ENCODE measurements around the gene AASS. TPM values are rescaled to one million over a fixed set of nuclear protein-coding genes. Genes with fewer than 3 reads are reported as not detected.

Gene AASS
- total and polyA plus RNA-seq, 4 experiments from 2014 or later = 0.79 to 3.0 (median 2.6) TPM; not detected in 1

GRCh38 chr7:122123746-122124145 lies 20.3 kb downstream of the AASS start:
- H3K27me3 Mint-ChIP-seq = no peaks in the 10 kb centered on the region
- no peaks in the 10 kb centered on the region for H3K4me1 ChIP-seq (ENCODE audit: insufficient read depth, low read length)
- no peak overlapping the region for H3K4me3 ChIP-seq (ENCODE audit: low read length in 2 of 2)
- POLR2A ChIA-PET (ENCODE audit: partially characterized antibody) = no interaction called here
- no peaks in the 10 kb centered on the region for H3K4me1 Mint-ChIP-seq
- H3K9me3 Mint-ChIP-seq = peaks cover 0 to 4% (median 3%) of the 10 kb centered on the region in 8 donors
- intact Hi-C loops (cut with micrococcal nuclease) = no loop called here
- H3K27me3 ChIP-seq (ENCODE audit: insufficient read depth, low read length) = no peaks in the 10 kb centered on the region
- CTCF ChIA-PET (ENCODE audit: partially characterized antibody) = no interaction called here
- H3K9me3 ChIP-seq (ENCODE audit: control insufficient read depth in 1 of 2, low read length in 2 of 2) = peaks cover 0 to 4% of the 10 kb centered on the region in 2 donors
- no peak overlapping the region for H3K27ac Mint-ChIP-seq
- no peak overlapping the region for H3K4me3 Mint-ChIP-seq
- no peak overlapping the region for H3K27ac ChIP-seq (ENCODE audit: low read depth, low read length)
- no peak for DNase-seq
- H3K36me3 Mint-ChIP-seq = peaks cover 0 to 4% of the 10 kb centered on the region in 2 donors
- H3K36me3 ChIP-seq (ENCODE audit: insufficient read depth, low read length) = no peaks in the 10 kb centered on the region

GRCh38 chr7:122118757-122119156 lies 25.3 kb downstream of the AASS start:
- intact Hi-C loops (cut with micrococcal nuclease) = no loop called here
- Mint-ChIP-seq H3K9me3 (peaks cover 0 to 5% (median 0%) of the 10 kb centered on the region in 8 donors), H3K27ac (peak overlapping the region in 1 of 7 donors; percentile 2), H3K27me3 (no peaks in the 10 kb centered on the region), H3K36me3 (peaks cover 0 to 4% of the 10 kb centered on the region in 2 donors), H3K4me1 (no peaks in the 10 kb centered on the region), H3K4me3 (peak overlapping the region in 1 of 8 donors; percentile 1)
- POLR2A ChIA-PET (ENCODE audit: partially characterized antibody) = no interaction called here
- DNase-seq = no peak
- CTCF ChIA-PET (ENCODE audit: partially characterized antibody) = no interaction called here
- Histone ChIP-seq H3K4me3 (ENCODE audit: low read length in 2 of 2) (no peak overlapping the region), H3K27me3 (ENCODE audit: insufficient read depth, low read length) (no peaks in the 10 kb centered on the region), H3K4me1 (ENCODE audit: insufficient read depth, low read length) (no peaks in the 10 kb centered on the region), H3K27ac (ENCODE audit: low read depth, low read length) (no peak overlapping the region), H3K36me3 (ENCODE audit: insufficient read depth, low read length) (no peaks in the 10 kb centered on the region), H3K9me3 (ENCODE audit: control insufficient read depth in 1 of 2, low read length in 2 of 2) (no peaks in the 10 kb centered on the region)

GRCh38 chr7:122103064-122103463 lies 41.0 kb downstream of the AASS start:
- intact Hi-C loops (cut with micrococcal nuclease) = no loop called here
- ChIA-PET POLR2A (ENCODE audit: partially characterized antibody) (no interaction called here), CTCF (ENCODE audit: partially characterized antibody) (interaction anchor here (1.3 kb wide), 1 partner anchor 10 kb away, joined by 5 read pairs; no protein-coding TSS in a partner anchor)
- H3K27me3 ChIP-seq (ENCODE audit: insufficient read depth, low read length) = no peaks in the 10 kb centered on the region
- no peak for DNase-seq
- H3K36me3 Mint-ChIP-seq = peaks cover 2 to 39% of the 10 kb centered on the region in 2 donors
- H3K27ac ChIP-seq (ENCODE audit: low read depth, low read length) = no peak overlapping the region
- no peak overlapping the region for H3K4me3 Mint-ChIP-seq
- no peaks in the 10 kb centered on the region for H3K36me3 ChIP-seq (ENCODE audit: insufficient read depth, low read length)
- H3K9me3 Mint-ChIP-seq = peaks cover 0 to 44% (median 35%) of the 10 kb centered on the region in 8 donors
- H3K4me3 ChIP-seq (ENCODE audit: low read length in 2 of 2) = no peak overlapping the region
- H3K4me1 ChIP-seq (ENCODE audit: insufficient read depth, low read length) = no peaks in the 10 kb centered on the region
- no peaks in the 10 kb centered on the region for H3K27me3 Mint-ChIP-seq
- no peak overlapping the region for H3K27ac Mint-ChIP-seq
- H3K4me1 Mint-ChIP-seq = no peaks in the 10 kb centered on the region
- H3K9me3 ChIP-seq (ENCODE audit: control insufficient read depth in 1 of 2, low read length in 2 of 2) = no peaks in the 10 kb centered on the region

- Histone ChIP-seq H3K4me3 (ENCODE audit: low read length in 2 of 2) (no peak overlapping the region), H3K27ac (ENCODE audit: low read depth, low read length) (no peak overlapping the region), H3K9me3 (ENCODE audit: control insufficient read depth in 1 of 2, low read length in 2 of 2) (no peaks in the 10 kb centered on the region), H3K27me3 (ENCODE audit: insufficient read depth, low read length) (no peaks in the 10 kb centered on the region), H3K36me3 (ENCODE audit: insufficient read depth, low read length) (no peaks in the 10 kb centered on the region), H3K4me1 (ENCODE audit: insufficient read depth, low read length) (no peaks in the 10 kb centered on the region)
- intact Hi-C loops (cut with micrococcal nuclease) = no loop called here
- POLR2A ChIA-PET (ENCODE audit: partially characterized antibody) = no interaction called here
- H3K4me1 Mint-ChIP-seq = no peaks in the 10 kb centered on the region
- H3K27ac Mint-ChIP-seq = no peak overlapping the region
- CTCF ChIA-PET (ENCODE audit: partially characterized antibody) = no interaction called here
- no peak overlapping the region for H3K4me3 Mint-ChIP-seq
- H3K36me3 Mint-ChIP-seq = peaks cover 2 to 16% of the 10 kb centered on the region in 2 donors
- no peak for DNase-seq
- peaks cover 0 to 33% (median 26%) of the 10 kb centered on the region in 8 donors for H3K9me3 Mint-ChIP-seq
- H3K27me3 Mint-ChIP-seq = no peaks in the 10 kb centered on the region
Measured at GRCh38 chr7:122100021-122100420, 44.0 kb downstream of the AASS start.

- POLR2A ChIA-PET (ENCODE audit: partially characterized antibody) = no interaction called here
- no peaks in the 10 kb centered on the region for H3K27me3 ChIP-seq (ENCODE audit: insufficient read depth, low read length)
- intact Hi-C loops (cut with micrococcal nuclease) = no loop called here
Measured at GRCh38 chr7:122095642-122096041, 48.4 kb downstream of the AASS start.

GRCh38 chr7:122094549-122094948 lies 49.5 kb downstream of the AASS start:
- H3K4me1 ChIP-seq (ENCODE audit: insufficient read depth, low read length) = no peaks in the 10 kb centered on the region
- no peaks in the 10 kb centered on the region for H3K27me3 Mint-ChIP-seq
- H3K9me3 Mint-ChIP-seq = peaks cover 0 to 4% (median 0%) of the 10 kb centered on the region in 8 donors
- H3K4me1 Mint-ChIP-seq = no peaks in the 10 kb centered on the region
- no peaks in the 10 kb centered on the region for H3K36me3 ChIP-seq (ENCODE audit: insufficient read depth, low read length)
- no peak overlapping the region for H3K4me3 Mint-ChIP-seq
- ChIA-PET POLR2A (ENCODE audit: partially characterized antibody) (no interaction called here), CTCF (ENCODE audit: partially characterized antibody) (no interaction called here)
- H3K27ac Mint-ChIP-seq = no peak overlapping the region
- intact Hi-C loops (cut with micrococcal nuclease) = loop anchor here (5.0 kb wide), 2 partner anchors 433 to 1058 kb away; no protein-coding TSS in a partner anchor
- H3K4me3 ChIP-seq (ENCODE audit: low read length in 2 of 2) = no peak overlapping the region
- no peak for DNase-seq
- H3K36me3 Mint-ChIP-seq = no peaks in the 10 kb centered on the region
- H3K27me3 ChIP-seq (ENCODE audit: insufficient read depth, low read length) = no peaks in the 10 kb centered on the region
- no peaks in the 10 kb centered on the region for H3K9me3 ChIP-seq (ENCODE audit: control insufficient read depth in 1 of 2, low read length in 2 of 2)
- H3K27ac ChIP-seq (ENCODE audit: low read depth, low read length) = no peak overlapping the region

More at GRCh38 chr7:122095642-122096041, 48.4 kb downstream of the AASS start:
- Histone ChIP-seq H3K36me3 (ENCODE audit: insufficient read depth, low read length) (no peaks in the 10 kb centered on the region), H3K4me3 (ENCODE audit: low read length in 2 of 2) (no peak overlapping the region), H3K9me3 (ENCODE audit: control insufficient read depth in 1 of 2, low read length in 2 of 2) (no peaks in the 10 kb centered on the region), H3K4me1 (ENCODE audit: insufficient read depth, low read length) (no peaks in the 10 kb centered on the region), H3K27ac (ENCODE audit: low read depth, low read length) (no peak overlapping the region)
- Mint-ChIP-seq H3K27ac (no peak overlapping the region), H3K9me3 (peaks cover 0 to 7% (median 1%) of the 10 kb centered on the region in 8 donors), H3K4me3 (no peak overlapping the region), H3K27me3 (no peaks in the 10 kb centered on the region), H3K4me1 (no peaks in the 10 kb centered on the region), H3K36me3 (peaks cover 0 to 3% of the 10 kb centered on the region in 2 donors)
- no peak for DNase-seq
- CTCF ChIA-PET (ENCODE audit: partially characterized antibody) = no interaction called here

GRCh38 chr7:122092964-122093797 lies 50.9 kb downstream of the AASS start:
- Histone ChIP-seq H3K27me3 (ENCODE audit: insufficient read depth, low read length) (no peaks in the 10 kb centered on the region), H3K36me3 (ENCODE audit: insufficient read depth, low read length) (no peaks in the 10 kb centered on the region), H3K4me3 (ENCODE audit: low read length in 2 of 2) (no peak overlapping the region), H3K27ac (ENCODE audit: low read depth, low read length) (no peak overlapping the region), H3K9me3 (ENCODE audit: control insufficient read depth in 1 of 2, low read length in 2 of 2) (no peaks in the 10 kb centered on the region), H3K4me1 (ENCODE audit: insufficient read depth, low read length) (no peaks in the 10 kb centered on the region)
- H3K36me3 Mint-ChIP-seq = no peaks in the 10 kb centered on the region
- CTCF ChIA-PET (ENCODE audit: partially characterized antibody) = interaction anchor here (1.1 to 2.0 kb wide), 3 partner anchors 10 to 437 kb away, joined by 3 to 5 read pairs (median 3); no protein-coding TSS in a partner anchor
- intact Hi-C loops (cut with micrococcal nuclease) = loop anchor here (5.0 kb wide), 2 partner anchors 434 to 1059 kb away; no protein-coding TSS in a partner anchor
- POLR2A ChIA-PET (ENCODE audit: partially characterized antibody) = no interaction called here
- DNase-seq = peak in 4 of 5 donors; percentile 22 to 34 (median 28)
- no peak overlapping the region for H3K4me3 Mint-ChIP-seq
- H3K9me3 Mint-ChIP-seq = peaks cover 0 to 3% (median 0%) of the 10 kb centered on the region in 8 donors
- no peaks in the 10 kb centered on the region for H3K27me3 Mint-ChIP-seq
- no peaks in the 10 kb centered on the region for H3K4me1 Mint-ChIP-seq
- peak overlapping the region in 1 of 7 donors; percentile 22 for H3K27ac Mint-ChIP-seq
